Esophagus muscularis mucosa (tissue), 4 donors: ENCODE results near the gene KBTBD13.

Source experiments
- EP300 ChIP-seq: sonication (generic); formaldehyde crosslinking; IDR thresholded peaks from one replicate; pipeline ENCODE4 v1.6.1; 2017; ENCODE audit warnings: antibody characterized with exemption
- POLR2AphosphoS5 ChIP-seq, 2 donors: sonication (generic); formaldehyde crosslinking; IDR thresholded peaks; one replicate each; pipeline ENCODE4 v1.6.1; 2017; ENCODE audit warnings: antibody characterized with exemption in 2 of 2
- TF ChIP-seq, protein P1 (sequence below), 3 experiments: fragments of 200-600 bp in 2 of 3; fragments of 450-650 bp in 1 of 3; sonication (generic) in 2 of 3; IDR thresholded peaks; one replicate each; pipeline ENCODE4 v1.5.1; 2017 to 2019; ENCODE audit warnings: antibody characterized with exemption in 3 of 3, mild to moderate bottlenecking in 2 of 3, moderate library complexity in 1 of 3

DNA sequence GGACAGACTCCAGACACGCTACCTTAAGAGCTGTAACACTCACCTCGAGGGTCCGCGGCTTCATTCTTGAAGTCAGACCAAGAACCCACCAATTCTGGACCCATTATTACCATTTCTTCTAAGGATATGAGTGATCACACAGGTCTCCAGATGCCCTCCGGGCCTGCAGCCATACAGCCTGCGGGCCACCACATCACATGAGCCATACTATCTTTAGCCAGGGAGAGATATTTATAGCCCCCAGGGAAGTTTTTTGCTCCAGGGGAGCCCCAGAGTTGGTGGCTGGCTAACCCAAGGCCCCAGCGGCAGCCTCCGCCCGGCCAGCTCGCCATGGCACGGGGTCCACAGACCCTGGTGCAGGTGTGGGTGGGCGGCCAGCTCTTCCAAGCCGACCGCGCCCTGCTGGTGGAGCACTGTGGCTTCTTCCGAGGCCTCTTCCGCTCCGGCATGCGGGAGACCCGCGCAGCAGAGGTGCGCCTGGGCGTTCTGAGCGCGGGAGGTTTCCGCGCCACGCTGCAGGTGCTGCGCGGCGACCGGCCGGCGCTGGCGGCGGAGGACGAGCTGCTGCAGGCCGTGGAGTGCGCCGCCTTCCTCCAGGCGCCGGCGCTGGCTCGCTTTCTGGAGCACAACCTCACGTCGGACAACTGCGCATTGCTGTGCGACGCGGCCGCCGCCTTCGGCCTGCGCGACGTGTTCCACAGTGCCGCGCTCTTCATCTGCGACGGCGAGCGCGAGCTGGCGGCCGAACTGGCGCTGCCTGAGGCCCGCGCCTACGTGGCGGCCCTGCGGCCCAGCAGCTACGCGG is at the start of gene KBTBD13:
- no peak for TF ChIP-seq EP300
- TF ChIP-seq, protein P1, sequence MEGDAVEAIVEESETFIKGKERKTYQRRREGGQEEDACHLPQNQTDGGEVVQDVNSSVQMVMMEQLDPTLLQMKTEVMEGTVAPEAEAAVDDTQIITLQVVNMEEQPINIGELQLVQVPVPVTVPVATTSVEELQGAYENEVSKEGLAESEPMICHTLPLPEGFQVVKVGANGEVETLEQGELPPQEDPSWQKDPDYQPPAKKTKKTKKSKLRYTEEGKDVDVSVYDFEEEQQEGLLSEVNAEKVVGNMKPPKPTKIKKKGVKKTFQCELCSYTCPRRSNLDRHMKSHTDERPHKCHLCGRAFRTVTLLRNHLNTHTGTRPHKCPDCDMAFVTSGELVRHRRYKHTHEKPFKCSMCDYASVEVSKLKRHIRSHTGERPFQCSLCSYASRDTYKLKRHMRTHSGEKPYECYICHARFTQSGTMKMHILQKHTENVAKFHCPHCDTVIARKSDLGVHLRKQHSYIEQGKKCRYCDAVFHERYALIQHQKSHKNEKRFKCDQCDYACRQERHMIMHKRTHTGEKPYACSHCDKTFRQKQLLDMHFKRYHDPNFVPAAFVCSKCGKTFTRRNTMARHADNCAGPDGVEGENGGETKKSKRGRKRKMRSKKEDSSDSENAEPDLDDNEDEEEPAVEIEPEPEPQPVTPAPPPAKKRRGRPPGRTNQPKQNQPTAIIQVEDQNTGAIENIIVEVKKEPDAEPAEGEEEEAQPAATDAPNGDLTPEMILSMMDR (IDR thresholded peaks at IDR 0.05): no peak
- TF ChIP-seq POLR2AphosphoS5 (IDR thresholded peaks at IDR 0.05): no peak
